Body of pancreas (tissue), 4 donors: ENCODE measurements around the gene SURF1. TPM values are rescaled to one million over a fixed set of nuclear protein-coding genes. Genes with fewer than 3 reads are reported as not detected.
A peak's percentile ranks its signal among the peaks of the same experiment; 100 is the strongest.
"Not testable (repeated sequence)": the region's sequence is repeated elsewhere in the genome, so short reads cannot be mapped to it uniquely, and the experiment has no call there.

ENCODE experiments used
- ATAC-seq: fragments of 150-250 bp; one replicate; pipeline ENCODE4 v1.9.1; 2016
- DNase-seq, 4 donors: peaks; one replicate each; pipeline ENCODE4 v3.0.0-alpha.2; 2019
- H3K27ac ChIP-seq, 4 donors: fragments of 200-600 bp; sonication (generic); 1 replicate in 3 of 4; 2 replicates in 1 of 4; pipeline versions ENCODE4 v1.5.1 to v1.6.1; 2016 to 2019; ENCODE audit warnings: mild to moderate bottlenecking in 1 of 4, mixed read lengths in 1 of 4, moderate library complexity in 1 of 4
- H3K27me3 ChIP-seq, 2 donors: fragments of 200-600 bp; sonication (generic); one replicate each; pipeline ENCODE4 v1.6.0; 2016; ENCODE audit warnings: mild to moderate bottlenecking in 1 of 2
- H3K36me3 ChIP-seq, 2 donors: fragments of 200-600 bp; sonication (generic); replicated peaks in 1 of 2; 2 replicates each; pipeline ENCODE4 v1.5.1; 2016; ENCODE audit warnings: low read depth in 2 of 2; ENCODE audit not compliant: insufficient read depth in 1 of 2
- H3K4me1 ChIP-seq: fragments of 200-600 bp; sonication (generic); one replicate; pipeline ENCODE4 v1.6.0; 2016
- H3K4me3 ChIP-seq, 2 donors: fragments of 200-600 bp; sonication (generic); 1 replicate in 1 of 2; 2 replicates in 1 of 2; pipeline ENCODE4 v1.5.1; 2016 to 2019
- H3K9me3 ChIP-seq, 3 donors: fragments of 200-600 bp; sonication (generic); 1 replicate in 2 of 3; 2 replicates in 1 of 3; pipeline ENCODE4 v1.5.1; 2016
- POLR2A ChIP-seq, 3 donors: fragments of 450-650 bp; IDR thresholded peaks; one replicate each; pipeline ENCODE4 v1.6.1; 2016; ENCODE audit warnings: antibody characterized with exemption in 3 of 3, mild to moderate bottlenecking in 2 of 3
- WGBS, 2 donors: methylation state at CpG; one replicate each; pipeline ENCODE4 v1.1.5; 2017; 5-methylcytosine and 5-hydroxymethylcytosine counted together
- intact Hi-C: fragments of 100-400 bp; cut with DNase I; formaldehyde crosslinking; loops from one replicate; pipeline ENCODE4 v1.15.1; 2023
- total RNA-seq, 2 donors: library from RNA; depleted of rRNA; stranded (reverse); fragments of >200 nt; gene quantifications; one replicate each; pipeline ENCODE4 v1.1.0, GENCODE V29; 2016
- TF ChIP-seq, protein P1 (sequence below), 7 experiments: fragments of 450-650 bp in 4 of 7; fragments of 200-600 bp in 3 of 7; sonication (generic) in 3 of 7; IDR thresholded peaks; one replicate each; pipeline ENCODE4 v1.5.1; 2016 to 2019; ENCODE audit warnings: antibody characterized with exemption in 7 of 7

Gene SURF1
- total RNA-seq, 2 donors from 2014 or later = 31.0 to 43.1 TPM

GRCh38 chr9:133331221-133331620, 25.1 kb downstream of the SURF1 start:
- H3K27me3 ChIP-seq = no peaks in the 10 kb centered on the region
- peaks cover 20% of the 10 kb centered on the region for H3K4me1 ChIP-seq
- no peaks in the 10 kb centered on the region for H3K9me3 ChIP-seq
- WGBS, 2 donors = 82 to 88% methylated on average over 19 of the region's 19 CpGs
- DNase-seq (peak in 1 of 4 donors; percentile 9), ATAC-seq (no peak)
- H3K4me3 ChIP-seq = no peak overlapping the region
- intact Hi-C loops = loop anchor here (10.0 kb wide), 2 partner anchors 154 to 296 kb away; partner anchors contain the start of gene GTF3C5
- no peak overlapping the region for H3K27ac ChIP-seq
- TF ChIP-seq, protein P1, sequence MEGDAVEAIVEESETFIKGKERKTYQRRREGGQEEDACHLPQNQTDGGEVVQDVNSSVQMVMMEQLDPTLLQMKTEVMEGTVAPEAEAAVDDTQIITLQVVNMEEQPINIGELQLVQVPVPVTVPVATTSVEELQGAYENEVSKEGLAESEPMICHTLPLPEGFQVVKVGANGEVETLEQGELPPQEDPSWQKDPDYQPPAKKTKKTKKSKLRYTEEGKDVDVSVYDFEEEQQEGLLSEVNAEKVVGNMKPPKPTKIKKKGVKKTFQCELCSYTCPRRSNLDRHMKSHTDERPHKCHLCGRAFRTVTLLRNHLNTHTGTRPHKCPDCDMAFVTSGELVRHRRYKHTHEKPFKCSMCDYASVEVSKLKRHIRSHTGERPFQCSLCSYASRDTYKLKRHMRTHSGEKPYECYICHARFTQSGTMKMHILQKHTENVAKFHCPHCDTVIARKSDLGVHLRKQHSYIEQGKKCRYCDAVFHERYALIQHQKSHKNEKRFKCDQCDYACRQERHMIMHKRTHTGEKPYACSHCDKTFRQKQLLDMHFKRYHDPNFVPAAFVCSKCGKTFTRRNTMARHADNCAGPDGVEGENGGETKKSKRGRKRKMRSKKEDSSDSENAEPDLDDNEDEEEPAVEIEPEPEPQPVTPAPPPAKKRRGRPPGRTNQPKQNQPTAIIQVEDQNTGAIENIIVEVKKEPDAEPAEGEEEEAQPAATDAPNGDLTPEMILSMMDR (IDR thresholded peaks at IDR 0.05) = no peak
- no peak for TF ChIP-seq POLR2A (IDR thresholded peaks at IDR 0.05)
- peaks cover 24 to 27% of the 10 kb centered on the region in 2 donors for H3K36me3 ChIP-seq

DNA sequence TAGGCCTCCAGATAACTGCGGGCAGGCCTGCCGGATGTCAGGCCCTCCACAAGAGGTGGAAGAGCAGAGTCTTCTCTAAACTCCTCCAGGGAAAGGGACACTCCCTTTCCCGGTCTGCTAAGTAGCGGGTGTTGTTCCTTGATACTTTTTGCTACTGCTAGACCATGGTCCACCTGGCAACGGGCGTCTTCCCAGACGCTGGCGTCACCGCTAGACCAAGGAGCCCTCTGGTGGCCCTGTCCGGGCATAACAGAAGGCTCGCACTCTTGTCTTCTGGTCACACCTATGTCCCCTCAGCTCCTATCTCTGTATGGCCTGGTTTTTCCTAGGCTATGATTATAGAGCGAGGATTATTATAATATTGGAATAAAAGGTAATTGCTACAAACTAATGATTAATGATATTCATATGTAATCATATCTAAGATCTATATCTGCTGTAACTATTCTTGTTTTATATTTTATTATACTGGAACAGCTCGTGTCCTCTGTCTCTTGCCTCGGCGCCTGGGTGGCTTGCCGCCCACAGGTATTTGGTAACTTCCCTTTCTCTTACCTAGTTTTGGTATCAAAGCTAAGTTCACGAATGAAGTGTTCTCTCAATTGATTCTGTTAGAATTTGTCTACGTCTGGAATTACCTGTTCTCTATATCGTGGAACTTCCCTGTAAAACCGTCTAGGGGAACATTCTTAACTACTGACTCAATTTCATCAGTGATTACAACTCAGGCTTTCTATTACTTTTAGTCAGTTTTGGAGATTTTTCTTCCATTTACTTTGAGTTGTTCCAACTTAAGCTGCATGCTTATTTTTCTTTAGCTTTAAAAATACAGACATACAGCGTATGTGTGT, 26.8 kb downstream of the SURF1 start:
- peak; percentile 75 for ATAC-seq
- intact Hi-C loops = loop anchor here (10.0 kb wide), 3 partner anchors 145 to 295 kb away; partner anchors contain the start of gene GTF3C5
- TF ChIP-seq, protein P1 (IDR thresholded peaks at IDR 0.05) = peak; percentile 31 to 69 (median 60)
- peak in 1 of 3 donors; percentile 12 for TF ChIP-seq POLR2A (IDR thresholded peaks at IDR 0.05)
- DNase-seq = peak; percentile 41 to 66 (median 55)
- H3K36me3 ChIP-seq = peaks cover 24 to 27% of the 10 kb centered on the region in 2 donors
- peak overlapping the region in 2 of 4 donors; percentile 47 to 48 for H3K27ac ChIP-seq
- H3K9me3 ChIP-seq, H3K27me3 ChIP-seq, H3K4me3 ChIP-seq: not testable (repeated sequence)
- H3K4me1 ChIP-seq = peaks cover 11% of the 10 kb centered on the region
- 49 to 51% methylated on average over 21 of the region's 21 CpGs for WGBS, 2 donors

- no peak overlapping the region for H3K27ac ChIP-seq
- intact Hi-C loops = loop anchor here (10.0 kb wide), 1 partner anchor 143 kb away; no protein-coding TSS in a partner anchor
Measured at GRCh38 chr9:133327834-133328484, 28.3 kb downstream of the SURF1 start.

DNA sequence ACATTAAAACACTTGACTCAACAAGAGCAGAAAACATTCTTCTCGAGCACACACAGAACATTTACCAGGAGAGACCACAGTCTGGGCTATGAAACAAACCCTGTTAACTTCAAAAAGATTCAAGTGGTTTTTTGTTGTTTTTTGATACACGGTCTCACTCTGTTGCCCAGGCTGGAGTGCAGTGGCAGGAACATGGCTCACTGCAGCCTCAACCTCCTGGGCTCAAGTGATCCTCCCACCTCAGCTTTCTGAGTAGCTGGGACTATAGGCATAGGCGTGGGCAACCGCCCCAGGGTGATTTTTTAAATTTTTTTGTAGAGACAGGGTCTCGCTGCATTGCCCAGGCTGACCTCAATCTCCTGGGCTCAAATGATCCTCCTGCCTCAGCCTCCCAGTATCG, 29.3 kb downstream of the SURF1 start:
- not testable (repeated sequence) for H3K4me1 ChIP-seq, H3K27ac ChIP-seq, H3K36me3 ChIP-seq, H3K9me3 ChIP-seq, ATAC-seq, DNase-seq, H3K4me3 ChIP-seq, H3K27me3 ChIP-seq
- intact Hi-C loops = loop anchor here (10.0 kb wide), 1 partner anchor 142 kb away; no protein-coding TSS in a partner anchor
- WGBS, 2 donors = 85 to 95% methylated on average over 6 of the region's 6 CpGs

More at GRCh38 chr9:133327834-133328484, 28.3 kb downstream of the SURF1 start:
- DNase-seq = no peak
- peaks cover 4% of the 10 kb centered on the region for H3K4me1 ChIP-seq
- ATAC-seq = no peak
- peaks cover 13 to 17% of the 10 kb centered on the region in 2 donors for H3K36me3 ChIP-seq
- H3K27me3 ChIP-seq = no peaks in the 10 kb centered on the region
- H3K9me3 ChIP-seq = no peaks in the 10 kb centered on the region
- 89 to 90% methylated on average over 10 of the region's 10 CpGs for WGBS, 2 donors
- no peak overlapping the region for H3K4me3 ChIP-seq
- TF ChIP-seq, protein P1 (IDR thresholded peaks at IDR 0.05) = no peak
- TF ChIP-seq POLR2A (IDR thresholded peaks at IDR 0.05) = no peak
